Pancreas (tissue), 10 donors: Measurements from ENCODE around the gene NECAB2. TPM values are rescaled to one million over a fixed set of nuclear protein-coding genes. Genes with fewer than 3 reads are reported as not detected.

Experiments
- ATAC-seq, 4 donors: fragments of 200-7000 bp; cut with Tn5 transposase; one replicate each; pipeline versions ENCODE4 v1.8.0 to v1.9.1; 2020; ENCODE audit warnings: mild to moderate bottlenecking in 4 of 4, moderate library complexity in 4 of 4
- DNase-seq, 6 donors: peaks; one replicate each; pipeline ENCODE4 v3.0.0-alpha.2; 2020
- FAIRE-seq: peaks from 2 replicates; lab custom pipeline; 2012; peaks lifted over from hg19 to GRCh38; lab: Jason Lieb, UNC
- H3K27ac ChIP-seq, 4 donors: fragments of 200-600 bp; sonication (generic); 1 replicate in 3 of 4; 2 replicates in 1 of 4; pipeline versions ENCODE4 v1.5.0 to v1.8.0; 2020
- H3K27me3 ChIP-seq, 4 donors: fragments of 200-600 bp; one replicate each; pipeline ENCODE4 v1.8.0; 2021
- H3K36me3 ChIP-seq, 3 donors: fragments of 200-600 bp; sonication (generic) in 1 of 3; one replicate each; pipeline versions ENCODE4 v1.5.0 to v1.8.0; 2020 to 2021
- H3K4me1 ChIP-seq, 3 donors: fragments of 200-600 bp; one replicate each; pipeline ENCODE4 v1.8.0; 2021
- H3K4me3 ChIP-seq, 4 donors: fragments of 200-600 bp; sonication (generic) in 2 of 4; one replicate each; pipeline versions ENCODE4 v1.5.0 to v1.8.0; 2020 to 2021
- H3K9me3 ChIP-seq, 4 donors: fragments of 200-600 bp; one replicate each; pipeline ENCODE4 v1.8.0; 2021
- WGBS, 2 donors: extraction: QIAGEN DNeasy Blood & Tissue Kit; methylation state at CpG; one replicate each; pipeline ENCODE4 v1.1.7; 2013; 5-methylcytosine and 5-hydroxymethylcytosine counted together
- intact Hi-C, 3 donors: fragments of 100-400 bp; cut with DNase I; formaldehyde crosslinking; loops; one replicate each; pipeline versions ENCODE4 v1.11.1 to v1.14.2; 2022
- polyA plus RNA-seq, 2 donors: library from polyadenylated mRNA; stranded (reverse); fragments of 200-250 nt; gene quantifications; one replicate each; pipeline ENCODE4 v1.2.3, GENCODE V29; 2013
- total RNA-seq, 6 donors: library from RNA; stranded (reverse); fragmentation: NEBNext Ultra II Directional in 4 of 6; extraction: Animal tissue kit (Norgen Biotek cat#: 25700) in 4 of 6; gene quantifications; one replicate each; pipeline versions ENCODE4 v1.2.1 to v1.2.4, GENCODE V29; 2021 to 2023
- TF ChIP-seq, protein P1 (sequence below), 4 donors: fragments of 200-600 bp; sonication (generic) in 3 of 4; IDR thresholded peaks; one replicate each; pipeline versions ENCODE4 v1.5.0 to v1.8.0; 2021; ENCODE audit warnings: antibody characterized with exemption in 4 of 4
- donor health status: healthy with polysubstance abuse.
- donor health status: DM: no; HTN: no; CAD: no; lungs with moderate emphysema.
- donor health status: DM: no; HTN: no; CAD: no.
- donor health status: control.
- donor health status: control.
- donor health status: Bipolar disorder and iron deficiency.
- donor health status: DM: yes; HTN: yes; CAD: no.
- donor health status: DM: no; HTN: no; CAD: no.
- donor health status: DM: no; HTN: no; CAD: no.
- donor health status: DM: yes; HTN: yes; CAD: no.

The NECAB2 gene
- total and polyA plus RNA-seq, 8 donors, result 0.37 to 23.8 (median 1.2) TPM

DNA sequence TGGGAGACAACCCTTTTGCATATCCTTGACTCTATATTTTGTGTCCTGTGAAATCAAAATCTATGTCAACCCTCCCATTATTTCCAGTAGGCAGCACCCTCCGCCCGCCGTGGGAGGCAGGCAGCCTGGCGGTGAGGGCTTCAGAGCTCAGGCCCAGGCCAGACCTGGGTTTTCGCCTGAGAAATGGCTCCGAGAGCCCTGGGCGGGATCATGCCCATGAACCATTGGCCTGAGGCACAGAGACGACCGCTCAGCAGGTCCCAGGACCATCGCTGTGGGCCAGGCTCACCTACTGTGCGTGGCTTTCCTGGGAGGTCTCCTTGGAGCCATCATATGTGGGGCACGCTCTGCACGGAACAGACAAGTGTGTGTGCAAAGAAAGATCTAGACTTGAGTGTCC is 80.8 kb downstream of the NECAB2 start:
- Histone ChIP-seq H3K4me3 (no peak overlapping the region), H3K4me1 (peaks cover 9 to 12% (median 11%) of the 10 kb centered on the region in 3 donors), H3K27me3 (no peaks in the 10 kb centered on the region), H3K9me3 (no peaks in the 10 kb centered on the region), H3K27ac (peak overlapping the region; percentile 3 to 77 (median 55)), H3K36me3 (peaks cover 0 to 15% (median 0%) of the 10 kb centered on the region in 3 donors)
- WGBS, 2 donors, result 85 to 90% methylated on average over 13 of the region's 13 CpGs
- ATAC-seq (peak; percentile 50 to 60 (median 58)), FAIRE-seq (no peak), DNase-seq (peak in 4 of 6 donors; percentile 31 to 58 (median 44))
- TF ChIP-seq, protein P1, sequence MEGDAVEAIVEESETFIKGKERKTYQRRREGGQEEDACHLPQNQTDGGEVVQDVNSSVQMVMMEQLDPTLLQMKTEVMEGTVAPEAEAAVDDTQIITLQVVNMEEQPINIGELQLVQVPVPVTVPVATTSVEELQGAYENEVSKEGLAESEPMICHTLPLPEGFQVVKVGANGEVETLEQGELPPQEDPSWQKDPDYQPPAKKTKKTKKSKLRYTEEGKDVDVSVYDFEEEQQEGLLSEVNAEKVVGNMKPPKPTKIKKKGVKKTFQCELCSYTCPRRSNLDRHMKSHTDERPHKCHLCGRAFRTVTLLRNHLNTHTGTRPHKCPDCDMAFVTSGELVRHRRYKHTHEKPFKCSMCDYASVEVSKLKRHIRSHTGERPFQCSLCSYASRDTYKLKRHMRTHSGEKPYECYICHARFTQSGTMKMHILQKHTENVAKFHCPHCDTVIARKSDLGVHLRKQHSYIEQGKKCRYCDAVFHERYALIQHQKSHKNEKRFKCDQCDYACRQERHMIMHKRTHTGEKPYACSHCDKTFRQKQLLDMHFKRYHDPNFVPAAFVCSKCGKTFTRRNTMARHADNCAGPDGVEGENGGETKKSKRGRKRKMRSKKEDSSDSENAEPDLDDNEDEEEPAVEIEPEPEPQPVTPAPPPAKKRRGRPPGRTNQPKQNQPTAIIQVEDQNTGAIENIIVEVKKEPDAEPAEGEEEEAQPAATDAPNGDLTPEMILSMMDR (IDR thresholded peaks at IDR 0.05), result no peak
- intact Hi-C loops, result loop anchor here in 1 of 3 donors (10.0 kb wide), 1 partner anchor 84 kb away; the partner anchor contains the start of gene NECAB2

DNA sequence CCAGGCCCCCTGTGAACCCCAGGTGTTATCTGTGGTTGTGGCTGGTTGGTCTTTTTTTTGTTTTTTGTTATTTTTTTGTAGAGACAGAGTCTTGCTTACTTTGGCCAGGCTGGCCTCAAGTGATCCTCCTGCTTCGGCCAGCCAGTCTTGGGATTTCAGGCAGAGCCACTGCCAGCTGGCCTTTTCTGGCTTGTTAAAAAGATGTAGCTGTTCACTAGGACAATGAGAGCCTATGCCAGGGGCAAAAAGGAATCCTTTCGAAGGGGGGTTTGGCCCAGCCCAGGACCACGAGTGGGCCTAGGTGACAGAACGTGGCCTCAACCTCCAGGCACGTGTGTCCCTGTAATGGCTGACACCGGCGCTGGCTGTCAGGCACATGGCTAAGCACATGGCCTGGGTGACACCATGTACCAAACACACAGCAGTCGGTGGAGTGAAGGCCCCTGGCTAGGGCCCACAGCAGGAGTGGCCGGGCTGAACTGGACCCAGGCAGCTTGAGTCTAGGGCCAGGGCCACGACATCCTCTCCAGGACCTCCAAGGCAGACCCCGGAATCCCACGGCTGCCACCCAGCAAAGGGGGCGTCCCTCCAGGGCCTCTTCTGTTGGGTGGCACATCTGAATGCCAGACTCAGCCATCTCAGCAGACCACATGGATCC is 81.5 kb downstream of the NECAB2 start:
- Histone ChIP-seq H3K4me3 (no peak overlapping the region), H3K27me3 (no peaks in the 10 kb centered on the region), H3K36me3 (peaks cover 0 to 19% (median 0%) of the 10 kb centered on the region in 3 donors), H3K9me3 (no peaks in the 10 kb centered on the region), H3K27ac (peak overlapping the region in 3 of 4 donors; percentile 48 to 77 (median 62)), H3K4me1 (peaks cover 9 to 12% (median 11%) of the 10 kb centered on the region in 3 donors)
- WGBS, 2 donors, result 87 to 88% methylated on average over 13 of the region's 13 CpGs
- TF ChIP-seq, protein P1 (IDR thresholded peaks at IDR 0.05), result no peak
- DNase-seq, result peak in 1 of 6 donors; percentile 49
- intact Hi-C loops, result loop anchor here in 2 of 3 donors (10.0 kb wide), 2 partner anchors 85 to 225 kb away; partner anchors contain the start of gene NECAB2 (in 1 of the 2)
- FAIRE-seq, result no peak
- ATAC-seq, result no peak

DNA sequence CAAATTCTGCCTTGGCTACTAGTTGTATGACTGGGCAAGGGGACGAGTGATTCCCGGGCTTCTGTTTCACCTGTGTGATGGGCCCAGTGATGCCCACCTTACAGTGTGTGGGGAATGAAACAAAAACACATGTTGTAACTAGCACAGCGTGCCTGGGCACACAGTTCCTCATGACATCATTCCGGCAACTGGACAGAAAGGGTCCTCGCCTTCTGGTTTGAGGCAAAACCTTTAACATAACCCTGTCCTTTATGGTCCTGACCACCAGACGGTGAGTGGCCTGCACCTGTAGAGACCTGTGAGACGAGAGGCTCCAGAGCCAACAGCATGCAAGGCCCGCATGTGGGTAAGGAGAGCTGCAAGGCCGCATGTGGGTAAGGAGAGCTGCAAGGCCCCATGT is 82.3 kb downstream of the NECAB2 start:
- peak in 1 of 6 donors; percentile 37 for DNase-seq
- intact Hi-C loops, result loop anchor here in 1 of 3 donors (10.0 kb wide), 1 partner anchor 226 kb away; no protein-coding TSS in a partner anchor
- no peak for FAIRE-seq
- ATAC-seq, result no peak
- H3K27ac ChIP-seq, result no peak overlapping the region
- no peaks in the 10 kb centered on the region for H3K27me3 ChIP-seq
- TF ChIP-seq, protein P1 (IDR thresholded peaks at IDR 0.05), result no peak
- WGBS, 2 donors, result 86 to 94% methylated on average over 9 of the region's 9 CpGs
- H3K9me3 ChIP-seq, result no peaks in the 10 kb centered on the region
- no peak overlapping the region for H3K4me3 ChIP-seq
- H3K4me1 ChIP-seq, result peaks cover 11 to 17% (median 14%) of the 10 kb centered on the region in 3 donors
- H3K36me3 ChIP-seq, result peaks cover 0 to 27% (median 5%) of the 10 kb centered on the region in 3 donors

DNA sequence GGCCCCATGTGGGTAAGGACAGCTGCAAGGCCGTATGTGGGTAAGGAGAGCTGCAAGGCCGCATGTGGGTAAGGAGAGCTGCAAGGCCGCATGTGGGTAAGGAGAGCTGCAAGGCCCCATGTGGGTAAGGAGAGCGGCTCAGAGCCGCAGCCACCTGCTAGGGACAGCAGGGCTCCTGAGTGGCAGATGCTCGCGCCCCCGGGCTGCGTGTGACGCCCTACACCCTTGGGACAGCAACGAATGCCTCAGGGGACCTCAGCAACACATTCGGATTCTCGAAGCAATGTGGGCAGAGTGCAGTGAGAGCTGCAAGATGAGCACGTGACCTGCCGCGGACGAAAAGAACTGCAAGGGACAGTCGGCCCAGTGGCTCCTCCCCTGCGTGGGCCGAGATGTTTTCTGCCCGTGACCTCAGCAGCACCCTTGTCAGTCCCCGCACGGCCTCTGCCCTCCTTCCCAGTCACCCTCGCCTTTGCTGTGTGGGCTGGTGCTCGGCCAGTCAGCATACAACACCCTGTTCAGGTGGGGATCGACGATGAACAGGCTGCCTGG is 84.1 kb downstream of the NECAB2 start:
- ATAC-seq (no peak), DNase-seq (peak in 1 of 6 donors; percentile 43), FAIRE-seq (no peak)
- Histone ChIP-seq H3K36me3 (peaks cover 0 to 36% (median 7%) of the 10 kb centered on the region in 3 donors), H3K27me3 (no peaks in the 10 kb centered on the region), H3K4me3 (no peak overlapping the region), H3K27ac (no peak overlapping the region), H3K4me1 (peaks cover 15 to 19% (median 19%) of the 10 kb centered on the region in 3 donors), H3K9me3 (no peaks in the 10 kb centered on the region)
- 90 to 92% methylated on average over 27 of the region's 27 CpGs for WGBS, 2 donors
- intact Hi-C loops, result loop anchor here in 1 of 3 donors (10.0 kb wide), 1 partner anchor 227 kb away; no protein-coding TSS in a partner anchor
- TF ChIP-seq, protein P1 (IDR thresholded peaks at IDR 0.05), result no peak

Other genes starting within 250 kb of the NECAB2 start
- 10 to 100 TPM; 21.3 to 53.7 (median 32.0) TPM for gene HSBP1, start 160.3 kb upstream of the NECAB2 start, total RNA-seq
- 10 to 100 TPM; 16.3 to 32.8 TPM for gene HSBP1, start 160.3 kb upstream of the NECAB2 start, polyA plus RNA-seq
- 10 to 100 TPM in 2 of 6 donors, 1 to 10 TPM in 4; 4.3 to 11.2 (median 9.1) TPM for gene MLYCD, start 69.1 kb upstream of the NECAB2 start, total RNA-seq
- 1 to 10 TPM; 5.4 to 8.7 TPM for gene MLYCD, start 69.1 kb upstream of the NECAB2 start, polyA plus RNA-seq
- gene OSGIN1, start 15.0 kb upstream of the NECAB2 start, total RNA-seq, result 1 to 10 TPM; 3.6 to 4.5 (median 3.8) TPM
- gene OSGIN1, start 15.0 kb upstream of the NECAB2 start, polyA plus RNA-seq, result 10 to 100 TPM; 14.3 to 15.9 TPM
- under 1 TPM in 2 of 6 donors, not detected in 4; 0.14 to 0.31 TPM for gene SLC38A8, start 74.6 kb downstream of the NECAB2 start, total RNA-seq
- under 1 TPM; 0.38 to 0.49 TPM for gene SLC38A8, start 74.6 kb downstream of the NECAB2 start, polyA plus RNA-seq
- 10 to 100 TPM; 38.8 to 56.8 (median 43.2) TPM for gene MBTPS1, start 148.7 kb downstream of the NECAB2 start, total RNA-seq
- gene MBTPS1, start 148.7 kb downstream of the NECAB2 start, polyA plus RNA-seq, result 10 to 100 TPM; 32.8 to 54.0 TPM
- gene HSDL1, start 176.9 kb downstream of the NECAB2 start, total RNA-seq, result 10 to 100 TPM in 1 of 6 donors, 1 to 10 TPM in 5; 4.2 to 11.8 (median 7.1) TPM
- gene HSDL1, start 176.9 kb downstream of the NECAB2 start, polyA plus RNA-seq, result 10 to 100 TPM in 1 of 2 donors, 1 to 10 TPM in 1; 6.5 to 14.5 TPM
- gene DNAAF1, start 177.1 kb downstream of the NECAB2 start, total RNA-seq, result under 1 TPM; 0.28 to 0.78 (median 0.44) TPM
- 1 to 10 TPM; 4.6 to 8.7 TPM for gene DNAAF1, start 177.1 kb downstream of the NECAB2 start, polyA plus RNA-seq
- 10 to 100 TPM; 14.9 to 38.1 (median 20.1) TPM for gene TAF1C, start 218.8 kb downstream of the NECAB2 start, total RNA-seq
- gene TAF1C, start 218.8 kb downstream of the NECAB2 start, polyA plus RNA-seq, result 100 to 1,000 TPM in 1 of 2 donors, 10 to 100 TPM in 1; 95.3 to 130 TPM
- gene ADAD2, start 222.9 kb downstream of the NECAB2 start, total RNA-seq, result under 1 TPM in 2 of 6 donors, not detected in 4; 0.19 to 0.25 TPM
- 1 to 10 TPM; 2.4 to 3.8 TPM for gene ADAD2, start 222.9 kb downstream of the NECAB2 start, polyA plus RNA-seq